K562 (cell line): ENCODE results near the gene S1PR1.

Experiments
- ATF2 ChIP-seq: sonication (generic); formaldehyde crosslinking; IDR thresholded peaks from 2 replicates; pipeline ENCODE4 v1.8.1; 2022; ENCODE audit warnings: missing genetic modification reagents
- CBX8 ChIP-seq: fragments of 200-600 bp; sonication (generic); IDR thresholded peaks from 2 replicates; pipeline ENCODE4 v1.6.1; 2012; ENCODE audit warnings: borderline replicate concordance, mixed run types, low read depth, mild to moderate bottlenecking, moderate library complexity, mixed read lengths, low read length, control low read depth, inconsistent platforms; ENCODE audit not compliant: poor library complexity, severe bottlenecking; ENCODE audit errors: extremely low read depth
- CTCF ChIP-seq, 3 experiments: IDR thresholded peaks in 2 of 3; conservative IDR thresholded peaks in 1 of 3; 2 replicates each; pipeline ENCODE4 v1.5.1; 2011 to 2012; ENCODE audit warnings: low read length in 3 of 3, mild to moderate bottlenecking in 3 of 3, control low read depth in 2 of 3, improper control_type of control experiment in 1 of 3, inconsistent platforms in 1 of 3, low read depth in 1 of 3, mixed read lengths in 1 of 3, moderate library complexity in 1 of 3; ENCODE audit not compliant: insufficient read depth in 2 of 3
- EGR1 ChIP-seq: fragments of 450-650 bp; conservative IDR thresholded peaks from 2 replicates; pipeline ENCODE4 v1.6.1; 2017; ENCODE audit warnings: mild to moderate bottlenecking
- HOXB6 ChIP-seq: fragments of 250-450 bp; sonication (Bioruptor Pico); IDR thresholded peaks from 2 replicates; pipeline ENCODE4 v1.5.1; 2022; ENCODE audit warnings: mild to moderate bottlenecking, borderline replicate concordance
- POLR2A ChIP-seq: fragments of 450-650 bp; conservative IDR thresholded peaks from 2 replicates; pipeline ENCODE4 v1.6.1; 2016
- SMARCC2 ChIP-seq: fragments of 450-650 bp; IDR thresholded peaks from 2 replicates; pipeline ENCODE4 v1.6.1; 2017; ENCODE audit warnings: antibody characterized with exemption, moderate library complexity, mild to moderate bottlenecking, low read depth
- TOE1 ChIP-seq, 2 experiments: fragments of 450-650 bp in 1 of 2; sonication (generic) in 1 of 2; formaldehyde crosslinking in 1 of 2; IDR thresholded peaks; 2 replicates each; pipeline versions ENCODE4 v1.7.1 to v1.8.0; 2016 to 2022; ENCODE audit warnings: borderline replicate concordance in 2 of 2, mild to moderate bottlenecking in 2 of 2, antibody characterized with exemption in 1 of 2, inconsistent platforms in 1 of 2, low read depth in 1 of 2, missing genetic modification reagents in 1 of 2, moderate library complexity in 1 of 2

DNA sequence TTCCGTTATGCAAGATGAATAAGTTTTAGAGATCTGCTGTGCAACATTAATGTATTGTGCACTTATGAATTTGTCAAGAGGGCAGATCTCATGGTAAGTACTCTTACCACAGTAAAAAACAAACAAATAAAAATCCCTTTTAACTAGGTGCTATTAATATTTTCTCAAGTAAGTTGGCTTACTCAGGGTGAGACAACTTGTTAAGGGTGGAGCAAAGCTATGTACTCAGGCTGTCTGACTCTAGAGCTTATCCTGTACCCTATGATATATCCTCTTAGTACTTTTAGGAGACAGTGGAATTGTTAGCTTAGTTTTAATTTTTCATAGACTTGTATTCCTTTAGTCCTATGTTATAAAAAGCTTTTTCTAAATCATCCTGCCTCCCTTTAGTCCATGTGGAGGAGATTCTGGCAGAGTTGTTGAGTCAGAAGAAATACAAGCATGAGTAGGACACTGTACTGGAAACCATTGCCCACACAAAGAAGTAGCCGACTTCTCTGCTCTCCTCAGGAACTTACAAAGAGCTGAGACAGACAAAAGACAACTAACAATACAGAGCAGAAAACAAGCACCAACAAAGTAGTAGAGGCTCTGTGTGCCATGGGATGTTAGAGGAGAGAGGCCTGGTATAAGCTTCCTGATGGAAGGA, 49.2 kb downstream of the S1PR1 start:
- no peak for TF ChIP-seq CBX8
- TF ChIP-seq HOXB6: no peak
- no peak for TF ChIP-seq SMARCC2
- TF ChIP-seq ATF2 (CRISPR knock-in tag): no peak
- no peak for TF ChIP-seq POLR2A
- no peak for TF ChIP-seq EGR1
- TF ChIP-seq TOE1 (IDR thresholded peaks at IDR 0.05; ENCODE audit: borderline replicate concordance): no peak
- no peak for TF ChIP-seq TOE1 (CRISPR knock-in tag; IDR thresholded peaks at IDR 0.05; ENCODE audit: borderline replicate concordance, low read depth)
- TF ChIP-seq CTCF (IDR thresholded peaks at IDR 0.05 in 2 of 3, conservative IDR thresholded peaks at IDR 0.05 in 1 of 3; ENCODE audit: insufficient read depth in 2 of 3, low read depth in 1 of 3, low read length in 3 of 3): no peak
